Measurements from ENCODE around the gene SNX6. TPM values are rescaled to one million over a fixed set of nuclear protein-coding genes. Genes with fewer than 3 reads are reported as not detected.

The SNX6 gene
- total and polyA plus RNA-seq, 10 of the 15 experiments (the other 5 are each of a cell fraction or from before 2014, with no cell fraction given), result 34.4 to 107 (median 71.7) TPM

- Histone ChIP-seq H3K27ac (ENCODE audit: control insufficient read depth, insufficient read depth) (no peak overlapping the region), H2AFZ (ENCODE audit: control insufficient read depth, low read depth, low read length) (no peak overlapping the region), H3K9me3 (replicated peaks; ENCODE audit: control insufficient read depth, insufficient read depth, low read length) (no peaks in the 10 kb centered on the region), H3K36me3 (ENCODE audit: control insufficient read depth in 2 of 2, insufficient read depth in 2 of 2, low read length in 1 of 2) (peaks cover 14 to 21% of the 10 kb centered on the region in 2 experiments), H3K9ac (ENCODE audit: control insufficient read depth, insufficient read depth, low read length) (no peak overlapping the region), H3K4me1 (ENCODE audit: control insufficient read depth, insufficient read depth, low read length) (no peaks in the 10 kb centered on the region), H4K20me1 (ENCODE audit: control insufficient read depth, insufficient read depth) (no peaks in the 10 kb centered on the region), H3K4me2 (ENCODE audit: control insufficient read depth, insufficient read depth) (no peak overlapping the region), H3K4me3 (no peak overlapping the region), H3K79me2 (ENCODE audit: control insufficient read depth, insufficient read depth, low read length) (no peaks in the 10 kb centered on the region), H3K27me3 (replicated peaks in 1 of 2; ENCODE audit: control insufficient read depth in 2 of 2, insufficient read depth in 2 of 2, low read length in 1 of 2) (no peaks in the 10 kb centered on the region)
- in situ Hi-C loops (cut with MboI) (no loop called here), intact Hi-C loops (cut with micrococcal nuclease; ENCODE audit: unreplicated experiment) (no loop called here)
- no peak for FAIRE-seq
- no peak for DNase-seq (ENCODE audit: low read depth, low spot score)
- ChIA-PET POLR2A (interaction anchor here (1.3 kb wide), 1 partner anchor 17 kb away, joined by 3 read pairs; no protein-coding TSS in a partner anchor), SMC1A (ENCODE audit: uncharacterized antibody, unreplicated experiment) (no interaction called here), CTCF (interaction anchor here (0.8 kb wide), 1 partner anchor 9 kb away, joined by 3 read pairs; no protein-coding TSS in a partner anchor), RAD21 (ENCODE audit: unreplicated experiment) (no interaction called here)
- no peak for TF ChIP-seq RELA (IDR thresholded peaks at IDR 0.05; ENCODE audit: borderline replicate concordance, partially characterized antibody)
- no peak for TF ChIP-seq CEBPB (IDR thresholded peaks at IDR 0.05; ENCODE audit: borderline replicate concordance in 1 of 2, low read depth in 2 of 2, low read length in 2 of 2)
- TF ChIP-seq MAX (IDR thresholded peaks at IDR 0.05; ENCODE audit: low read depth, low read length), result no peak
- TF ChIP-seq HDAC6 (IDR thresholded peaks at IDR 0.05; ENCODE audit: unreplicated experiment), result no peak
- TF ChIP-seq WRNIP1 (IDR thresholded peaks at IDR 0.05; ENCODE audit: borderline replicate concordance, low read depth, low read length), result no peak
- TF ChIP-seq, protein P1, sequence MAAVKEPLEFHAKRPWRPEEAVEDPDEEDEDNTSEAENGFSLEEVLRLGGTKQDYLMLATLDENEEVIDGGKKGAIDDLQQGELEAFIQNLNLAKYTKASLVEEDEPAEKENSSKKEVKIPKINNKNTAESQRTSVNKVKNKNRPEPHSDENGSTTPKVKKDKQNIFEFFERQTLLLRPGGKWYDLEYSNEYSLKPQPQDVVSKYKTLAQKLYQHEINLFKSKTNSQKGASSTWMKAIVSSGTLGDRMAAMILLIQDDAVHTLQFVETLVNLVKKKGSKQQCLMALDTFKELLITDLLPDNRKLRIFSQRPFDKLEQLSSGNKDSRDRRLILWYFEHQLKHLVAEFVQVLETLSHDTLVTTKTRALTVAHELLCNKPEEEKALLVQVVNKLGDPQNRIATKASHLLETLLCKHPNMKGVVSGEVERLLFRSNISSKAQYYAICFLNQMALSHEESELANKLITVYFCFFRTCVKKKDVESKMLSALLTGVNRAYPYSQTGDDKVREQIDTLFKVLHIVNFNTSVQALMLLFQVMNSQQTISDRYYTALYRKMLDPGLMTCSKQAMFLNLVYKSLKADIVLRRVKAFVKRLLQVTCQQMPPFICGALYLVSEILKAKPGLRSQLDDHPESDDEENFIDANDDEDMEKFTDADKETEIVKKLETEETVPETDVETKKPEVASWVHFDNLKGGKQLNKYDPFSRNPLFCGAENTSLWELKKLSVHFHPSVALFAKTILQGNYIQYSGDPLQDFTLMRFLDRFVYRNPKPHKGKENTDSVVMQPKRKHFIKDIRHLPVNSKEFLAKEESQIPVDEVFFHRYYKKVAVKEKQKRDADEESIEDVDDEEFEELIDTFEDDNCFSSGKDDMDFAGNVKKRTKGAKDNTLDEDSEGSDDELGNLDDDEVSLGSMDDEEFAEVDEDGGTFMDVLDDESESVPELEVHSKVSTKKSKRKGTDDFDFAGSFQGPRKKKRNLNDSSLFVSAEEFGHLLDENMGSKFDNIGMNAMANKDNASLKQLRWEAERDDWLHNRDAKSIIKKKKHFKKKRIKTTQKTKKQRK (IDR thresholded peaks at IDR 0.05; ENCODE audit: low read depth, low read length), result no peak
- no peak for TF ChIP-seq IKZF2 (IDR thresholded peaks at IDR 0.05)
- TF ChIP-seq RCOR1 (conservative IDR thresholded peaks at IDR 0.05; ENCODE audit: low read depth, low read length), result no peak
- no peak for TF ChIP-seq HDGF (IDR thresholded peaks at IDR 0.05)
- no peak for TF ChIP-seq GATAD2B (conservative IDR thresholded peaks at IDR 0.05; ENCODE audit: low read depth)
- TF ChIP-seq EP300 (IDR thresholded peaks at IDR 0.05; ENCODE audit: borderline replicate concordance in 1 of 2, control insufficient read depth in 1 of 2, low read depth in 2 of 2, low read length in 2 of 2), result no peak
- TF ChIP-seq SMC3 (IDR thresholded peaks at IDR 0.05; ENCODE audit: borderline replicate concordance, low read length), result no peak
- no peak for TF ChIP-seq POLR2A (IDR thresholded peaks at IDR 0.05; ENCODE audit: low read depth, low read length)
- ATAC-seq, result no peak
- BruUV-seq (replicated peaks), result no TSS peak
- 61% methylated on average over 3 of the region's 3 CpGs for WGBS (ENCODE audit: insufficient coverage, insufficient replicate concordance, low lambda C conversion rate, missing lambda C conversion rate)
Observed at GRCh38 chr14:34596891-34597290, 33.1 kb downstream of the SNX6 start.
